Measurements from ENCODE around the gene HDAC5.

DNA sequence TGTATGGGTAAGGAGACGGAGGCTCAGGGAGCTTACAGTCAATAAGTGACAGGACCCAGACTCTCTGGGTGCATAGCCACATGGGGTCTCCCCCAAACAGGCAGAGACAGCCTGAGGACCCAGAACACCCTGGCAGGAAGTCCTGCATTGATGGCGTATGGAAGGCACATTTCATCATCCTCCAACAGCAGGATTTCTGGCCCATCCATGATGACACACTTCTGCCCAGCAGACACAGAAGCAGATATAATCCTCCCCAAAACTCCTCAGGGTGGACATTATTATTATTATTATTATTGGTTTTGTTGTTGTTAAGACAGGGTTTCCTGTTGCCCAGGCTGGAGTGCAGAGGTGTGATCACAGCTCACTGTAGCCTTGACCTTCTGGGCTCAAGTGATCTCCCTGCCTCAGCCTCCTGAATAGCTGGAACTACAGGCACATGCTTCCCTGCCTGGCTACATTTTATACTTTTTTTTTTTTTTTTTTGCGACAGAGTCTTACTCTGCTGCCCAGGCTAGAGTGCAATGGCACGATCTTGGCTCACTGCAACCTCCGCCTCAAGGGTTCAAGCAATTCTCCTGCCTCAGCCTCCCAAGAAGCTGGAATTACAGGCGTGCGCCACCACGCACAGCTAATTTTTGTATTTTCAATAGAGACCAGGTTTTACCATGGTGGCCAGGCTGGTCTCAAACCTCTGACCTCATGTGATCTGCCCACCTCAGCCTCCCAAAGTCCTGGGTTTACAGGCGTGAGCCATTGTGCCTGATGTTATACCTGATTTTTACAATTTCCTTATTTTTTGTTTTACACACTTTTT is 11.5 kb upstream of the HDAC5 start:
- TF ChIP-seq, protein P1, sequence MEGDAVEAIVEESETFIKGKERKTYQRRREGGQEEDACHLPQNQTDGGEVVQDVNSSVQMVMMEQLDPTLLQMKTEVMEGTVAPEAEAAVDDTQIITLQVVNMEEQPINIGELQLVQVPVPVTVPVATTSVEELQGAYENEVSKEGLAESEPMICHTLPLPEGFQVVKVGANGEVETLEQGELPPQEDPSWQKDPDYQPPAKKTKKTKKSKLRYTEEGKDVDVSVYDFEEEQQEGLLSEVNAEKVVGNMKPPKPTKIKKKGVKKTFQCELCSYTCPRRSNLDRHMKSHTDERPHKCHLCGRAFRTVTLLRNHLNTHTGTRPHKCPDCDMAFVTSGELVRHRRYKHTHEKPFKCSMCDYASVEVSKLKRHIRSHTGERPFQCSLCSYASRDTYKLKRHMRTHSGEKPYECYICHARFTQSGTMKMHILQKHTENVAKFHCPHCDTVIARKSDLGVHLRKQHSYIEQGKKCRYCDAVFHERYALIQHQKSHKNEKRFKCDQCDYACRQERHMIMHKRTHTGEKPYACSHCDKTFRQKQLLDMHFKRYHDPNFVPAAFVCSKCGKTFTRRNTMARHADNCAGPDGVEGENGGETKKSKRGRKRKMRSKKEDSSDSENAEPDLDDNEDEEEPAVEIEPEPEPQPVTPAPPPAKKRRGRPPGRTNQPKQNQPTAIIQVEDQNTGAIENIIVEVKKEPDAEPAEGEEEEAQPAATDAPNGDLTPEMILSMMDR (IDR thresholded peaks at IDR 0.05) = no peak
- no peak for TF ChIP-seq POLR2A (IDR thresholded peaks at IDR 0.05)
